GM19372 (cell line): Measurements from ENCODE around the gene MUSK.

Source experiments
- ATAC-seq: cut with Tn5 transposase; IDR thresholded peaks from one replicate; pipeline ENCODE4 v1.9.1; 2021; ENCODE audit warnings: mild to moderate bottlenecking, low read depth, moderate library complexity; ENCODE audit not compliant: unreplicated experiment

MUSK gene

GRCh38 chr9:110847671-110848070, 179.1 kb downstream of the MUSK start:
- ATAC-seq: no peak

DNA sequence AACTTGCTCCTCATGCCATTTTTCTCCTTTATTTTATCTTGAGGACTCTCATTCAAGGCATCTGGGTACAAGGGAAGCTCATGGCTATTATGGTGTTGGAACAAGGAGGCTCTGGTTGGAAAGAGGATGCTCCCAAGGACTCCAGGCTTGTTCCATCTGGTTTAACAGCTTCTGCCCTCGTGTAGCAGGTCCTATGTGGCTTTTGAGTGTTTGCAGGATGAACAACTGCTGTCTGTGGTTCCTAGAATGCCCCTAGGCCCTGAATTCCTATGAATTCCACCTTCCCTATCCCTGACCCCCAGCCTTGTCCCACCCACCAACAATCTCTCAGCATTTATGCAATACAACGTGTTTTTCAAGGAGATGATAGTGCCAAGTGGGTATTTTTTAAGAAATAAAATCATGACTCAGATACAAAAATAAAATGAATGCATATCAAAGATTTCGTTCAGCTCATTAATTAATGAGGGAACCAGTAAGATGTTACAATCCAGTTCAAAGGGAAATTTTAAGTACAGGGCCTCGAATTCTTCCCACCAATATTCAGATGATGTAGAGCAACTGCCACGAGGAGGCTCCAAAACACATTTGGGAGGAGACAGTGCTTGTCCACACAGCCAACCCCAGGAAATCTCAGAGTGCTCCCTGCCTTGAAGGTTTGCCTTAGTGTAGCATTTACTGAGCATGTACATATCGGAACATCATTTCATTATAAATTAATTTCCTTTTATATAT, 182.0 kb downstream of the MUSK start:
- ATAC-seq: no peak
